ENCODE measurements around the gene IL1R1.
"Not testable (repeated sequence)": the region's sequence is repeated elsewhere in the genome, so short reads cannot be mapped to it uniquely, and the experiment has no call there.

IL1R1 gene

GRCh38 chr2:102110596-102111334 lies 31.8 kb upstream of the IL1R1 start:
- no peak for DNase-seq

DNA sequence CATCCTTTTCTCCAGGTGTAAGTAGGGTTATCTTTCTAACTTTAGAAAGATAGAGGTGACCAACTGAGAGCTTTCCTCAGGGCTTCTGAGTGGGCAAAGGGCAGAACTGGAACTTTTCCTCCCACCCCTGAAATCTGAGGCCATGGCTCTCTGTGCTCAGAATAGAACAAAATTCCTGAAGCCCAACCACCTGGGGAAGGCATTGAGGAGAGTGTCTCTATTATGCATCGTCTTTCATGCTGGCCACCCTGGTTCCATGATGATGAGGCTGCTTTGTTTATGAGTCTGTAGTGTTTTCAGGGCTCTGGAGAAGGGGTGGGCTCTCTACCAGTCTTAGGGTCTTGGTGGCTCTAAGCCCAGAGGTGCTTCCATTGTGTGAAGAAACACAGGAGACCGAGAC lies 30.7 kb upstream of the IL1R1 start:
- no peak for DNase-seq

- no peak for DNase-seq
Measured at GRCh38 chr2:102112271-102112670, 30.3 kb upstream of the IL1R1 start.

GRCh38 chr2:102112692-102113665 lies 29.6 kb upstream of the IL1R1 start:
- no peak for DNase-seq

DNA sequence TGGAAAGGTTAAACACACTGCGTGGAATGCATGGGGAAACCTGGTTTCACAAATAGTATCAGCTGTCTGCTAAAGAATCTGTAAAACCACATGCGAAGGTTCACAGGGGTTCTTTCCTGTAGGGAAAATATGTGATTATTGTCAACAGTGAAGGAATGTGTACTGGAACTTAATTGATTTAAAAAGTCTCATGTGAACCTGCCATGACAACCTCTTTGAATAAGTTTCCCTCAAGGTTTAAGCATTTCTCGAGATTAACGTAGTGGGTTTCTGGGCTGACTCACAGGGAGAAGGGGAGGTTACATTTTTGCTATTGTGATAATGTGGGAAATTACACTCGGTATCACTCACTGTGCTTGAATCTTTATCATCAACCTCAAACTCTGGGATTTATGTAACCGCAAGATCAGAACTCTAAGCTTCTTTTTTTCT lies 28.2 kb upstream of the IL1R1 start:
- no peak for DNase-seq

DNA sequence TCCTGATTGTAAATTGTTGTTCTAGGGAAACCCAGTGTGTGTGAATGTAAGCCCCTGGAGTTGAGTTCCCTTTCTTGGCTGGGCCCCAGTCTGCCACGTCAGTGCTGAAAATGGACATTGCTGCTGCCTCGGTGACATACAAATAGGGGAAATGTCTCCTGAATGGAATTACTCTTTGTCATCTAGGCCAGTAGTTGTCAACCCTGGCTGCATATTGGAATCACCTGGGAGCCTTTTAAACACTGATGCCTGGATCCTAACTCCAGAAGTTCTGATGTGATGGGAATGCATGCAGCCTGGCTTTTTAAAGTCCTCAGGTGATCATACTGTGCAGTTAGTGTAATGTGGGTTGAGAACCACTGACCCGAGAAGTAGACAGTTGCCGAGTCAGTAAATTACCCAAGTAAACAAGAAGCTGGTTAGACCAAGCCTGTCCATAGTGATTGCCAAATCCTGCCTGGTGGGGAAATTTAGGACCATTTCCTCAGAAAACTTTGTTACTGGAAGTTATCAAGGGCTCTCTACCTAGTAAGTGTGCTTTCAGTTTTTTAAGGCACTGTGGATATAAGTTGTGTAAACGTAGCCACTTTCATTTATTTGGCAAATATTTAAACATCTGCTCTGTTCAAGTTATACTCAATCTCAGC lies 27.6 kb upstream of the IL1R1 start:
- no peak for DNase-seq

DNA sequence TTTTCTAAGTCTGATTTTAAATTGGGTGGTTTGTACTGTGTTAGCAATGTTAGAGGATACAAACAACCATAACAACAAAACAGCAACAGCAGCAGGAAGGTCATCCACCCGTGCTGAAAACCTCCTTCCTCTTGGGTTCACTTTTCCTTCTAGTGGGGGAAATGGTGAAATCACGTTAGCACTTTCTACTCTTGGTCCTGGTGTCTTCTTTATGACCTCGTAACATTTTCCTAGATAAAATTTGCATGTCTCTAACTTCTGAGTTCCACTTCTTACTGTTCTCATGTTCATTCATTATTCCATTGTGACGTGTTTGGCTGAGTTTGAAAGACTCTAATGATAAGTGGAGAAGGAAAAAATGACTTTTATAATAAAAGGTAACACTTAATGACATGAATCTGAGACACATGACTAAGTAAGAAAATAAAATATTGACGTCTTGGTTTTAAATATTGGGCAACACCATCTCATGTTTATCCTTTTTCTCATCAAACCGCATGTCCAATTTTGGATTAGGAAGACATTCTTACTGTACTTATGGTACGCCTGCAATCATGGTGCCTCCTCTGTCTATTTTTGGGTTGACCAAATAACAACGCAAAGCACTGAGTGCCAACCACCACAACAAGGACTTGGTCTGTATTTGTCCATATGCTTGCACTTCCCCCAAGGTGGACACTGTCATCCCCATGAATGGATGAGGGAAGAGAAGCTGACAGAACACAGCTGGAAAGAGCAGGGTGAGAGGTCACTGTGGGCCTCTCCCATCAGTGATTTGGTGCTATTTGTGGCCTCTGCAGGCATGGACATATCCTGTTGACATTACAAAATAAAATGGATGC lies 25.7 kb upstream of the IL1R1 start:
- no peak for DNase-seq

DNA sequence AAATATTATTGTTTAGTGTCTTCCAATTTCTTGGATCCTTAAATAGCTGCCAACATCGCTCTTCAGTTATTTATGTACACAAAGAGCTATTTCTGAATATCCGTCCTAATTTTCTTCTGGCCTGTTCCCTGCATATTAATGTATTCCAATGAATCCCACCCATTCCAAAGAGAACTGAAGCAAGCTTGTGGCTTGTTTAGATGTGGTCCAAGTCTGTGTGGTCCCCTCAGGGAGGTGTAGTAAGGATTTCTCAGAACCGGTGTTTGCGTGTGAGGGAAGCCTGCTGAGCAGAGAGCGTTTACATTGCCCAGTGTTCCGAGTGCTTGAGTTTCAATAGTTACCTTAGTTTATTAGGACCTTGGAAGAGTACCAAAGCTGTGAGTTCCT lies 25.1 kb upstream of the IL1R1 start:
- no peak for DNase-seq

- no peak for DNase-seq
Measured at GRCh38 chr2:102119255-102119654, 23.3 kb upstream of the IL1R1 start.

DNA sequence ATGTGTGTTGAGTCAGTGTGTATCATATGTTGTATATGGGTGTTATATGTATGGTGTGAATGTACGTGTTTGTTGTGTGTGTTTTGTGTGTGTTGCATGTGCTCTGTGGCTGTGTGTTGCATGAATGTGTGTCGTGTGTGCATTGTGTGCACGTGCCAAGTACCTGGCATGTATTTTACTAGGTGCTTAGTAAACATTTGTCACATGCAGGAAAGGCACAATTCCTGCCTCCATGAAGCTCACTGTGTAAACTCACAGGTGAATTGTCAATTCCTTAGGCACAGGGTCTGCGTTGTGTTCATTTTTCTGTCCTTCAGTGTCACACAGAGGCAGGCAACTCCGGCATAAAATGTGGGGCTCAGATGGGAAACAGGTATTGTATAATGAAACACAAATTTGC lies 22.3 kb upstream of the IL1R1 start:
- DNase-seq, result no peak

DNA sequence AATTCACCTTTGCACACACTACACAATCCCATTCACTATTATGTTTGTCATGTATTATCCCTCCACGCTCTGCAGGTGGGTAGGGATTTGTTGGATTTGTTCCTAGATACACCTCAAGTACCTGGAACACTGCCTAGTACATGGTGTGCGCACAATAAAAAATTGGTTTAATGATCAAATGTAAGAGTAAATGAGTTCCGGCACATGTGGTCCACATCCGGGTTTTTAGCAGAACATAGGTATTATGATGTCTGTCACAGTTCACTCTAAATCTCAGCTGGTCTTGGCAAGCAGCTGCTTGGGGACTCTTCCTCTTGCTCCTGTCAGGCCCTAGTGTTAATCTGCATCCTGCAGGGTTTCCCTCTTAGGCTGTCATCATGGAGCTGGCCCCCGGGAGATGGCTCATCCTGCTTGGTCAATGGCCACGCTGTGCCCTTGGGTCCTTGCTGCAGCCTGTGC lies 21.8 kb upstream of the IL1R1 start:
- no peak for DNase-seq

DNA sequence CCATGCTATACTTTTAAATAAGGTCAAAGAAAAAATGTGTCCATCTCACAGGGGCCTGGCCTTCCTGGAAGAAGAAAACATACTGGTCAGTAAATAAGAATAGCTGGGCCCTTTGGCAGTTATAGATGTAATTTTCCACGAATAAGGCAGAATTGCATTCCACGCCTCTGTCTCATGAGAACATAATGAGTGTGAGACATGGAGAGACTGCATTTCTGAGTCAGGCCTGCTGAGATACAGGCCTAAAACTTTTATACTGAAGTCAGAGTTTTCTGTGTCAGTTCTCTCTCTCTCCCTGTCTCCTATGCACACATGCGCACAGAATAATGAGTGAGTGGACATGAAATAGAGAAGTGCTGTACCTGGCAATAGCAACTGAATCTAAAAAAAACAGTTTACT lies 20.4 kb upstream of the IL1R1 start:
- DNase-seq, result no peak

- DNase-seq, result no peak
Measured at GRCh38 chr2:102122909-102123308, 19.6 kb upstream of the IL1R1 start.

DNA sequence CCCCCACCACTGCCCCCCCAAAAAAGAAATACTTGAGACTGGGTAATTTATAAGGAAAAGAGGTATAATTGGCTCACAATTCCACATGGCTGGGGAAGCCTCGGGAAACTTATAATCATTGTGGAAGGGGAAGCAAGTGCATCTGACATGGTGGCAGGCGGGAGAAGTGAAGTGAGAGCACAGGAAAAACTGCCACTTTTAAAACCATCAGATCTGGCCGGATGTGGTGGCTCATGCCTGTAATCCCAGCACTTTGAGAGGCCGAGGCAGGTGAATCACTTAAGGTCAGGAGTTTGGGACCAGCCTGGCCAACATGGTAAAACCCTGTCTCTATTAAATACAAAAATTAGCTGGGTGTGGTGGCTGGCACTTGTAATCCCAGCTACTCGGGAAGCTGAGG lies 18.1 kb upstream of the IL1R1 start:
- not testable (repeated sequence) for DNase-seq

GRCh38 chr2:102126169-102126568 lies 16.4 kb upstream of the IL1R1 start:
- DNase-seq, result no peak

GRCh38 chr2:102126660-102127059 lies 15.9 kb upstream of the IL1R1 start:
- no peak for DNase-seq

DNA sequence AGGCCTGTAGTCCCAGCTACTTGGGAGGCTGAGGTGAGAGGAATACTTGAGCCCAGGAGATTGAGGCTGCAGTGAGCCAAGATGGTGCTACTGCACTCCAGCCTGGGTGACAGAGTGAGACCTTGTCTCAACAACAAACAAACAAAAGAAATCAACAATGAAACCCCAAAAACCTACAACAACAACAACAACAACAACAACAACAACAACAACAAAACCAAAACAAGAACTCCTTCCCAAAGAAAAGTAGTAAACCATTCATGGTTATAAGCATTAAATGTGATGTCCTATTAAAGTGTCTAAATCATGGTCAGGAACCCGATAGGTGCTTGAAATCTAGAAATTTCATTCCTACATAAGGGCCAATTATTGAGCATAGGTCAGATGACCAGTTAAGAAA lies 13.5 kb upstream of the IL1R1 start:
- DNase-seq, result no peak

DNA sequence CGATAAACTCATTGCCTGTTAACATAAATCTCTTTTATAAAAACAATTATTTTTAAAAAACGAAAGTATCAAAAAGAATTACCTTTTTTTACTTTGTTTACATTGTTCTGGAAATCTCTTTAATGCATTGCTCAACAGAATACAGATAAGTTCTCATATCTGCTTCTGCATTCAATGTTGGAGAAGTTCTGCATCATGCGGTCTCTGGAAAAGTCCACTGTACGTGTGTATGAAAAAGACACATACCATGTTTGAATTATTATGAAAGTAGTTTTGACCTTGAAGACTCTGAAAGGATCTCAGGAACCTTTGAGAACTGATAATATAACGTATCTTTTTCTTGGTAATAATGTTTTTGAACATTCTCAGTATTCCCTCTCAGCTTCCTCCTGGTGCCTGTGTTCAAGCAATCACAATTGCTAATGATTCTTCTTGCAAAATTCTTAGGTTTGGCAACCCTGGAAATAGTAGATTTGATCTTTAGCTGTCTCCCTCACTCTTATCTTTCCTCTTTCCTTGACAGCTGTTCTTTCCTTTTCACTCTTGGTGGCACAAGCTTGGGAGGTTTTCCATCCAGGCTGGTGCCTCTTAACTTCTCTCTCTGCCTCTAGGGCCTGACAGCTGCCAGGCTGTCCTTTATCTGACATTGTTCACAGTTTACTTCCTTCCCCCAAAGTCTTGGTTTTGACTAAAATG lies 12.4 kb upstream of the IL1R1 start:
- DNase-seq, result no peak

DNA sequence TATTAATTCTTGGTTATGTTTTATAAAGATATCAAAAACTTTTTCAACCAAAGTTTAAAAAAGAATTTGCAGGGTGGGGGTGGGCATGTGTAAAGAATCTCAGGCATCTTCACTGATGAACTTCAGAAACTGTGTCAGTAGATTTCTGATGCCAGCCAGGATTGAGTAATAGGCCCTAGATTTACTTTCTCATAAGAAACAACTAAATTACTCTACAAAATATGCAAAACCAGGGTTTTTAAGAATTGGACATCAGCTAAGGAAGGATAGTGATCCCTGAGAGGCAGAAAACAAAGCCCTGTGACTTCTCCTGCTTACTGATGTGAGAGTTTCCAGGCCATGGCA lies 11.9 kb upstream of the IL1R1 start:
- DNase-seq, result no peak

GRCh38 chr2:102131564-102131963 lies 11.0 kb upstream of the IL1R1 start:
- no peak for DNase-seq

DNA sequence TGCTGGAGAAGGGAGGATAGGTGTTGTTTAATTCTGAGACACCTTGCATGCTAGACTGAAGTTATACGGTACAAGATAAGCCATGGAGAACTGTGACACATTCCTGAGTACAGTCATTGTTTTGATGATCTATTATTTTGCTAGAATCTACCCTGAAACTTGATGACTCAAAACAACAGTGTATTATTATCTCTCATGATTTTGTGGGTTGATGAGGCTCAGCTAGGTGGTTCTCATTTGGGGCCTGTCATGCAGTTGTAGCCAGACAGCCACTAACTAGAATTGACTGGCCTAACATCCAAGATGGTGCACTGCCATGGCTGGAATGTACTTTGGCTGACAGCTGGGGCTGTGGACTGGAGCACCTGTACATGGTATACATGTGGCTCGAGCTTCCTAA lies 5.4 kb upstream of the IL1R1 start:
- DNase-seq, result no peak
